Gastroesophageal sphincter (tissue), 3 donors: Measurements from ENCODE around the gene CCDC92.

Source experiments
- EP300 ChIP-seq: sonication (generic); formaldehyde crosslinking; IDR thresholded peaks from one replicate; pipeline ENCODE4 v1.6.1; 2017; ENCODE audit warnings: antibody characterized with exemption, mild to moderate bottlenecking
- POLR2A ChIP-seq, 2 donors: fragments of 450-650 bp; IDR thresholded peaks; one replicate each; pipeline ENCODE4 v1.6.1; 2017; ENCODE audit warnings: antibody characterized with exemption in 2 of 2, mild to moderate bottlenecking in 2 of 2, moderate library complexity in 1 of 2
- POLR2AphosphoS5 ChIP-seq: sonication (generic); formaldehyde crosslinking; IDR thresholded peaks from one replicate; pipeline ENCODE4 v1.6.1; 2017; ENCODE audit warnings: antibody characterized with exemption
- TF ChIP-seq, protein P1 (sequence below), 4 experiments: fragments of 200-600 bp in 2 of 4; fragments of 450-650 bp in 2 of 4; sonication (generic) in 1 of 4; IDR thresholded peaks; one replicate each; pipeline ENCODE4 v1.5.1; 2017 to 2019; ENCODE audit warnings: antibody characterized with exemption in 4 of 4, mild to moderate bottlenecking in 2 of 4, moderate library complexity in 2 of 4

GRCh38 chr12:123905319-123905925 lies 67.2 kb downstream of the CCDC92 start:
- TF ChIP-seq POLR2AphosphoS5 (peak; percentile 16), EP300 (no peak), POLR2A (IDR thresholded peaks at IDR 0.05) (no peak)
- TF ChIP-seq, protein P1, sequence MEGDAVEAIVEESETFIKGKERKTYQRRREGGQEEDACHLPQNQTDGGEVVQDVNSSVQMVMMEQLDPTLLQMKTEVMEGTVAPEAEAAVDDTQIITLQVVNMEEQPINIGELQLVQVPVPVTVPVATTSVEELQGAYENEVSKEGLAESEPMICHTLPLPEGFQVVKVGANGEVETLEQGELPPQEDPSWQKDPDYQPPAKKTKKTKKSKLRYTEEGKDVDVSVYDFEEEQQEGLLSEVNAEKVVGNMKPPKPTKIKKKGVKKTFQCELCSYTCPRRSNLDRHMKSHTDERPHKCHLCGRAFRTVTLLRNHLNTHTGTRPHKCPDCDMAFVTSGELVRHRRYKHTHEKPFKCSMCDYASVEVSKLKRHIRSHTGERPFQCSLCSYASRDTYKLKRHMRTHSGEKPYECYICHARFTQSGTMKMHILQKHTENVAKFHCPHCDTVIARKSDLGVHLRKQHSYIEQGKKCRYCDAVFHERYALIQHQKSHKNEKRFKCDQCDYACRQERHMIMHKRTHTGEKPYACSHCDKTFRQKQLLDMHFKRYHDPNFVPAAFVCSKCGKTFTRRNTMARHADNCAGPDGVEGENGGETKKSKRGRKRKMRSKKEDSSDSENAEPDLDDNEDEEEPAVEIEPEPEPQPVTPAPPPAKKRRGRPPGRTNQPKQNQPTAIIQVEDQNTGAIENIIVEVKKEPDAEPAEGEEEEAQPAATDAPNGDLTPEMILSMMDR (IDR thresholded peaks at IDR 0.05): peak in 3 of 4 experiments; percentile 65 to 76 (median 74)
